GM12878 (cell line): ENCODE data around the gene TMC6. TPM values are rescaled to one million over a fixed set of nuclear protein-coding genes. Genes with fewer than 3 reads are reported as not detected.

Source experiments
- ATF3 ChIP-seq: IDR thresholded peaks from 2 replicates; pipeline ENCODE4 v1.6.1; 2011; ENCODE audit warnings: low read depth, mild to moderate bottlenecking, low read length, moderate library complexity, borderline replicate concordance; ENCODE audit errors: extremely low read depth
- BCL3 ChIP-seq: IDR thresholded peaks from 2 replicates; pipeline ENCODE4 v1.6.1; 2011; ENCODE audit warnings: borderline replicate concordance, low read depth, mild to moderate bottlenecking, moderate library complexity, low read length; ENCODE audit not compliant: insufficient read depth, poor library complexity, severe bottlenecking
- CTCF ChIP-seq, 3 experiments: IDR thresholded peaks in 2 of 3; conservative IDR thresholded peaks in 1 of 3; 2 replicates each; pipeline ENCODE4 v1.5.1; 2011; ENCODE audit warnings: low read depth in 3 of 3, low read length in 3 of 3, mild to moderate bottlenecking in 3 of 3, control low read depth in 2 of 3, moderate library complexity in 2 of 3, inconsistent platforms in 1 of 3, mixed read lengths in 1 of 3; ENCODE audit not compliant: control insufficient read depth in 2 of 3, insufficient read depth in 1 of 3; ENCODE audit errors: extremely low read depth in 1 of 3
- SIN3A ChIP-seq: IDR thresholded peaks from 2 replicates; pipeline ENCODE4 v1.6.1; 2012; ENCODE audit warnings: low read depth, low read length, improper control_type of control experiment
- YBX1 ChIP-seq: fragments of 450-650 bp; IDR thresholded peaks from 2 replicates; pipeline ENCODE4 v1.6.1; 2016; ENCODE audit warnings: antibody characterized with exemption
- ZBTB4 ChIP-seq: fragments of 450-650 bp; formaldehyde crosslinking; IDR thresholded peaks from 2 replicates; pipeline ENCODE4 v1.4.0; 2022; ENCODE audit warnings: mild to moderate bottlenecking, moderate library complexity
- polyA plus RNA-seq, 11 experiments: library from polyadenylated mRNA; depleted of rRNA in 4 of 11; unstranded in 6 of 11; stranded (reverse) in 5 of 11; fragments of >200 nt; fragmentation: Nextera tagmentation in 4 of 11; fragmentation: Illumina TruSeq in 1 of 11; extraction: Ambion mirVana in 4 of 11; extraction: Trizol in 1 of 11; gene quantifications; 1 replicate in 1 of 11; 2 replicates in 10 of 11; pipeline versions ENCODE4 v1.2.1 to v1.2.3, GENCODE V29; 2011 to 2016; ENCODE audit warnings: inconsistent platforms in 2 of 11, missing spikeins in 2 of 11, low read depth in 1 of 11
- total RNA-seq, 4 experiments: library from RNA; depleted of rRNA in 3 of 4; stranded (reverse); fragments of >200 nt in 3 of 4; fragmentation: Illumina TruSeq in 1 of 4; extraction: Trizol in 1 of 4; gene quantifications; 2 replicates each; pipeline versions ENCODE4 v1.2.1 to v1.2.3, GENCODE V29; 2013 to 2021
- TF ChIP-seq, protein P1 (sequence below): IDR thresholded peaks from 2 replicates; pipeline ENCODE4 v1.6.1; 2012; ENCODE audit warnings: low read depth, low read length, improper control_type of control experiment
- TF ChIP-seq, protein P2 (sequence below): IDR thresholded peaks from 2 replicates; pipeline ENCODE4 v1.6.1; 2012; ENCODE audit warnings: improper control_type of control experiment, low read depth, low read length; ENCODE audit not compliant: insufficient replicate concordance
- TF ChIP-seq, protein P3 (sequence below): fragments of 450-650 bp; IDR thresholded peaks from 2 replicates; pipeline ENCODE4 v1.6.1; 2017; ENCODE audit warnings: mild to moderate bottlenecking, moderate library complexity

The TMC6 gene
- total and polyA plus RNA-seq, 10 of the 15 experiments (the other 5 are each of a cell fraction or from before 2014, with no cell fraction given), result 1.9 to 232 (median 60.6) TPM

- TF ChIP-seq, protein P1, sequence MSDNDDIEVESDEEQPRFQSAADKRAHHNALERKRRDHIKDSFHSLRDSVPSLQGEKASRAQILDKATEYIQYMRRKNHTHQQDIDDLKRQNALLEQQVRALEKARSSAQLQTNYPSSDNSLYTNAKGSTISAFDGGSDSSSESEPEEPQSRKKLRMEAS, result no peak
- no peak for TF ChIP-seq YBX1
- TF ChIP-seq, protein P2, sequence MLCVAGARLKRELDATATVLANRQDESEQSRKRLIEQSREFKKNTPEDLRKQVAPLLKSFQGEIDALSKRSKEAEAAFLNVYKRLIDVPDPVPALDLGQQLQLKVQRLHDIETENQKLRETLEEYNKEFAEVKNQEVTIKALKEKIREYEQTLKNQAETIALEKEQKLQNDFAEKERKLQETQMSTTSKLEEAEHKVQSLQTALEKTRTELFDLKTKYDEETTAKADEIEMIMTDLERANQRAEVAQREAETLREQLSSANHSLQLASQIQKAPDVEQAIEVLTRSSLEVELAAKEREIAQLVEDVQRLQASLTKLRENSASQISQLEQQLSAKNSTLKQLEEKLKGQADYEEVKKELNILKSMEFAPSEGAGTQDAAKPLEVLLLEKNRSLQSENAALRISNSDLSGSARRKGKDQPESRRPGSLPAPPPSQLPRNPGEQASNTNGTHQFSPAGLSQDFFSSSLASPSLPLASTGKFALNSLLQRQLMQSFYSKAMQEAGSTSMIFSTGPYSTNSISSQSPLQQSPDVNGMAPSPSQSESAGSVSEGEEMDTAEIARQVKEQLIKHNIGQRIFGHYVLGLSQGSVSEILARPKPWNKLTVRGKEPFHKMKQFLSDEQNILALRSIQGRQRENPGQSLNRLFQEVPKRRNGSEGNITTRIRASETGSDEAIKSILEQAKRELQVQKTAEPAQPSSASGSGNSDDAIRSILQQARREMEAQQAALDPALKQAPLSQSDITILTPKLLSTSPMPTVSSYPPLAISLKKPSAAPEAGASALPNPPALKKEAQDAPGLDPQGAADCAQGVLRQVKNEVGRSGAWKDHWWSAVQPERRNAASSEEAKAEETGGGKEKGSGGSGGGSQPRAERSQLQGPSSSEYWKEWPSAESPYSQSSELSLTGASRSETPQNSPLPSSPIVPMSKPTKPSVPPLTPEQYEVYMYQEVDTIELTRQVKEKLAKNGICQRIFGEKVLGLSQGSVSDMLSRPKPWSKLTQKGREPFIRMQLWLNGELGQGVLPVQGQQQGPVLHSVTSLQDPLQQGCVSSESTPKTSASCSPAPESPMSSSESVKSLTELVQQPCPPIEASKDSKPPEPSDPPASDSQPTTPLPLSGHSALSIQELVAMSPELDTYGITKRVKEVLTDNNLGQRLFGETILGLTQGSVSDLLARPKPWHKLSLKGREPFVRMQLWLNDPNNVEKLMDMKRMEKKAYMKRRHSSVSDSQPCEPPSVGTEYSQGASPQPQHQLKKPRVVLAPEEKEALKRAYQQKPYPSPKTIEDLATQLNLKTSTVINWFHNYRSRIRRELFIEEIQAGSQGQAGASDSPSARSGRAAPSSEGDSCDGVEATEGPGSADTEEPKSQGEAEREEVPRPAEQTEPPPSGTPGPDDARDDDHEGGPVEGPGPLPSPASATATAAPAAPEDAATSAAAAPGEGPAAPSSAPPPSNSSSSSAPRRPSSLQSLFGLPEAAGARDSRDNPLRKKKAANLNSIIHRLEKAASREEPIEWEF, result no peak
- no peak for TF ChIP-seq SIN3A
- no peak for TF ChIP-seq CTCF (IDR thresholded peaks at IDR 0.05 in 2 of 3, conservative IDR thresholded peaks at IDR 0.05 in 1 of 3; ENCODE audit: control insufficient read depth in 2 of 3, extremely low read depth in 1 of 3, insufficient read depth in 1 of 3, low read depth in 3 of 3, low read length in 3 of 3)
- no peak for TF ChIP-seq ATF3
- TF ChIP-seq BCL3, result no peak
- TF ChIP-seq ZBTB4, result no peak
- TF ChIP-seq, protein P3, sequence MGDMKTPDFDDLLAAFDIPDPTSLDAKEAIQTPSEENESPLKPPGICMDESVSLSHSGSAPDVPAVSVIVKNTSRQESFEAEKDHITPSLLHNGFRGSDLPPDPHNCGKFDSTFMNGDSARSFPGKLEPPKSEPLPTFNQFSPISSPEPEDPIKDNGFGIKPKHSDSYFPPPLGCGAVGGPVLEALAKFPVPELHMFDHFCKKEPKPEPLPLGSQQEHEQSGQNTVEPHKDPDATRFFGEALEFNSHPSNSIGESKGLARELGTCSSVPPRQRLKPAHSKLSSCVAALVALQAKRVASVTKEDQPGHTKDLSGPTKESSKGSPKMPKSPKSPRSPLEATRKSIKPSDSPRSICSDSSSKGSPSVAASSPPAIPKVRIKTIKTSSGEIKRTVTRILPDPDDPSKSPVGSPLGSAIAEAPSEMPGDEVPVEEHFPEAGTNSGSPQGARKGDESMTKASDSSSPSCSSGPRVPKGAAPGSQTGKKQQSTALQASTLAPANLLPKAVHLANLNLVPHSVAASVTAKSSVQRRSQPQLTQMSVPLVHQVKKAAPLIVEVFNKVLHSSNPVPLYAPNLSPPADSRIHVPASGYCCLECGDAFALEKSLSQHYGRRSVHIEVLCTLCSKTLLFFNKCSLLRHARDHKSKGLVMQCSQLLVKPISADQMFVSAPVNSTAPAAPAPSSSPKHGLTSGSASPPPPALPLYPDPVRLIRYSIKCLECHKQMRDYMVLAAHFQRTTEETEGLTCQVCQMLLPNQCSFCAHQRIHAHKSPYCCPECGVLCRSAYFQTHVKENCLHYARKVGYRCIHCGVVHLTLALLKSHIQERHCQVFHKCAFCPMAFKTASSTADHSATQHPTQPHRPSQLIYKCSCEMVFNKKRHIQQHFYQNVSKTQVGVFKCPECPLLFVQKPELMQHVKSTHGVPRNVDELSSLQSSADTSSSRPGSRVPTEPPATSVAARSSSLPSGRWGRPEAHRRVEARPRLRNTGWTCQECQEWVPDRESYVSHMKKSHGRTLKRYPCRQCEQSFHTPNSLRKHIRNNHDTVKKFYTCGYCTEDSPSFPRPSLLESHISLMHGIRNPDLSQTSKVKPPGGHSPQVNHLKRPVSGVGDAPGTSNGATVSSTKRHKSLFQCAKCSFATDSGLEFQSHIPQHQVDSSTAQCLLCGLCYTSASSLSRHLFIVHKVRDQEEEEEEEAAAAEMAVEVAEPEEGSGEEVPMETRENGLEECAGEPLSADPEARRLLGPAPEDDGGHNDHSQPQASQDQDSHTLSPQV, result 0 out of 2 replicates have a peak, but pooled peaks have one; percentile 18
Observed at GRCh38 chr17:78144147-78144719, 15.7 kb upstream of the TMC6 start (continued).
